HUES48 (cell line): Measurements from ENCODE around the gene DCUN1D1.

Experiments
- H3K27ac ChIP-seq: one replicate; pipeline ENCODE4 v1.7.0; 2013; ENCODE audit warnings: low read depth, low read length, inconsistent platforms
- H3K27me3 ChIP-seq: 2 replicates; pipeline ENCODE4 v1.6.1; 2013; ENCODE audit warnings: mild to moderate bottlenecking, low read length; ENCODE audit not compliant: control insufficient read depth, insufficient read depth
- H3K36me3 ChIP-seq: 2 replicates; pipeline ENCODE4 v1.6.1; 2013; ENCODE audit warnings: low read length; ENCODE audit not compliant: control insufficient read depth, insufficient read depth
- H3K4me1 ChIP-seq: 2 replicates; pipeline ENCODE4 v1.6.1; 2013; ENCODE audit warnings: mild to moderate bottlenecking, low read length; ENCODE audit not compliant: control insufficient read depth, insufficient read depth
- H3K4me3 ChIP-seq: 2 replicates; pipeline ENCODE4 v1.5.1; 2013; ENCODE audit warnings: mild to moderate bottlenecking, low read depth, low read length
- H3K9ac ChIP-seq: 2 replicates; pipeline ENCODE4 v1.6.1; 2013; ENCODE audit warnings: mild to moderate bottlenecking, low read depth, low read length, moderate library complexity
- H3K9me3 ChIP-seq: 2 replicates; pipeline ENCODE4 v1.6.1; 2013; ENCODE audit warnings: low read length; ENCODE audit not compliant: control insufficient read depth, insufficient read depth

The DCUN1D1 gene

GRCh38 chr3:182912474-182912873 lies 67.9 kb downstream of the DCUN1D1 start:
- Histone ChIP-seq H3K4me1 (peaks cover 2% of the 10 kb centered on the region; the same call in 1 of the 2 replicates), H3K9me3 (no peaks in the 10 kb centered on the region), H3K27me3 (no peaks in the 10 kb centered on the region), H3K27ac (no peak overlapping the region), H3K36me3 (no peaks in the 10 kb centered on the region), H3K4me3 (no peak overlapping the region), H3K9ac (no peak overlapping the region)

- Histone ChIP-seq H3K9ac (no peak overlapping the region), H3K9me3 (no peaks in the 10 kb centered on the region), H3K4me3 (no peak overlapping the region), H3K27ac (no peak overlapping the region), H3K4me1 (no peaks in the 10 kb centered on the region), H3K36me3 (no peaks in the 10 kb centered on the region), H3K27me3 (no peaks in the 10 kb centered on the region)
These were observed 68.6 kb downstream of the DCUN1D1 start for GRCh38 chr3:182911782-182912111.

- Histone ChIP-seq H3K4me1 (no peaks in the 10 kb centered on the region), H3K9ac (no peak overlapping the region), H3K4me3 (no peak overlapping the region), H3K27ac (no peak overlapping the region), H3K27me3 (no peaks in the 10 kb centered on the region), H3K36me3 (no peaks in the 10 kb centered on the region), H3K9me3 (no peaks in the 10 kb centered on the region)
These were observed 69.2 kb downstream of the DCUN1D1 start for GRCh38 chr3:182910936-182911781.

- no peak overlapping the region for H3K4me3 ChIP-seq
- no peaks in the 10 kb centered on the region for H3K27me3 ChIP-seq
- no peaks in the 10 kb centered on the region for H3K4me1 ChIP-seq
- no peaks in the 10 kb centered on the region for H3K9me3 ChIP-seq
- no peaks in the 10 kb centered on the region for H3K36me3 ChIP-seq
- no peak overlapping the region for H3K27ac ChIP-seq
- no peak overlapping the region for H3K9ac ChIP-seq
These were observed 70.9 kb downstream of the DCUN1D1 start for GRCh38 chr3:182909318-182910040.

GRCh38 chr3:182908471-182908870 lies 71.9 kb downstream of the DCUN1D1 start:
- Histone ChIP-seq H3K4me3 (no peak overlapping the region), H3K36me3 (no peaks in the 10 kb centered on the region), H3K27ac (no peak overlapping the region), H3K27me3 (no peaks in the 10 kb centered on the region), H3K4me1 (no peaks in the 10 kb centered on the region), H3K9me3 (no peaks in the 10 kb centered on the region), H3K9ac (no peak overlapping the region)

- Histone ChIP-seq H3K27ac (no peak overlapping the region), H3K36me3 (no peaks in the 10 kb centered on the region)
These were observed 74.3 kb downstream of the DCUN1D1 start for GRCh38 chr3:182906036-182906435.

GRCh38 chr3:182905623-182906022 lies 74.7 kb downstream of the DCUN1D1 start:
- Histone ChIP-seq H3K4me1 (no peaks in the 10 kb centered on the region), H3K27ac (no peak overlapping the region), H3K36me3 (no peaks in the 10 kb centered on the region), H3K27me3 (no peaks in the 10 kb centered on the region), H3K4me3 (no peak overlapping the region), H3K9me3 (no peaks in the 10 kb centered on the region), H3K9ac (no peak overlapping the region)

More at GRCh38 chr3:182906036-182906435, 74.3 kb downstream of the DCUN1D1 start:
- Histone ChIP-seq H3K4me3 (no peak overlapping the region), H3K27me3 (no peaks in the 10 kb centered on the region), H3K4me1 (no peaks in the 10 kb centered on the region), H3K9me3 (no peaks in the 10 kb centered on the region), H3K9ac (no peak overlapping the region)

- Histone ChIP-seq H3K4me1 (no peaks in the 10 kb centered on the region), H3K4me3 (no peak overlapping the region), H3K27ac (no peak overlapping the region), H3K27me3 (no peaks in the 10 kb centered on the region), H3K9ac (no peak overlapping the region), H3K36me3 (no peaks in the 10 kb centered on the region), H3K9me3 (no peaks in the 10 kb centered on the region)
These were observed 76.2 kb downstream of the DCUN1D1 start for GRCh38 chr3:182904164-182904563.

GRCh38 chr3:182902236-182902635 lies 78.1 kb downstream of the DCUN1D1 start:
- H3K4me3 ChIP-seq, result no peak overlapping the region
- H3K27ac ChIP-seq, result no peak overlapping the region
- H3K9ac ChIP-seq, result no peak overlapping the region
- H3K36me3 ChIP-seq, result 0 out of 2 replicates have a peak, but pooled peaks cover 2% of the 10 kb centered on the region
- no peaks in the 10 kb centered on the region for H3K4me1 ChIP-seq
- no peaks in the 10 kb centered on the region for H3K9me3 ChIP-seq
- no peaks in the 10 kb centered on the region for H3K27me3 ChIP-seq

- no peaks in the 10 kb centered on the region for H3K4me1 ChIP-seq
- H3K36me3 ChIP-seq, result 0 out of 2 replicates have a peak, but pooled peaks cover 2% of the 10 kb centered on the region
- no peak overlapping the region for H3K9ac ChIP-seq
- H3K27ac ChIP-seq, result no peak overlapping the region
- H3K4me3 ChIP-seq, result no peak overlapping the region
- H3K9me3 ChIP-seq, result no peaks in the 10 kb centered on the region
- H3K27me3 ChIP-seq, result no peaks in the 10 kb centered on the region
These were observed 83.8 kb downstream of the DCUN1D1 start for GRCh38 chr3:182896553-182896952.

GRCh38 chr3:182895513-182896112 lies 84.7 kb downstream of the DCUN1D1 start:
- no peak overlapping the region for H3K27ac ChIP-seq
- H3K4me1 ChIP-seq, result no peaks in the 10 kb centered on the region
- H3K36me3 ChIP-seq, result 0 out of 2 replicates have a peak, but pooled peaks cover 3% of the 10 kb centered on the region
- H3K9me3 ChIP-seq, result no peaks in the 10 kb centered on the region
- no peak overlapping the region for H3K4me3 ChIP-seq
- no peak overlapping the region for H3K9ac ChIP-seq
- no peaks in the 10 kb centered on the region for H3K27me3 ChIP-seq
